ENCODE data around the gene POU2AF3.

POU2AF3 gene

DNA sequence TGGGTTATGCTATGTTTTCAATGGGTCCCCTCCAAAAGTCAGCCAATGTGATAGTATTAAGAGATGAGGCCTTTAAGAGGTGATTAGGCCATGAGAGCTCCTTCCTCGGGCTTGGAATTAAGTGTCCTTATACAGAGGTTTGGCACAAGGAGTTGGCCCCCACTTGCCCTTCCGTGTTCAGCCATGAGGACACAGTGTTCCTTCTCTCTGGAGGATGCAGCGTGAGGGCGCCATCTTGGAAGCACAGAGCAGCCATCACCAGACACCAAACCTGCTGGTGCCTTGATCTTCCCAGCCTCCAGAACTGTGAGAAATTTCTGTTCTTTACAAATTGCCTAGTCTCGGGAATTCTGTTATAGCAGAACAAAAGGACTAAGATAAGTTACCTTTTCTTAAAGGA, 26.9 kb downstream of the POU2AF3 start:
- TF ChIP-seq, protein P1, sequence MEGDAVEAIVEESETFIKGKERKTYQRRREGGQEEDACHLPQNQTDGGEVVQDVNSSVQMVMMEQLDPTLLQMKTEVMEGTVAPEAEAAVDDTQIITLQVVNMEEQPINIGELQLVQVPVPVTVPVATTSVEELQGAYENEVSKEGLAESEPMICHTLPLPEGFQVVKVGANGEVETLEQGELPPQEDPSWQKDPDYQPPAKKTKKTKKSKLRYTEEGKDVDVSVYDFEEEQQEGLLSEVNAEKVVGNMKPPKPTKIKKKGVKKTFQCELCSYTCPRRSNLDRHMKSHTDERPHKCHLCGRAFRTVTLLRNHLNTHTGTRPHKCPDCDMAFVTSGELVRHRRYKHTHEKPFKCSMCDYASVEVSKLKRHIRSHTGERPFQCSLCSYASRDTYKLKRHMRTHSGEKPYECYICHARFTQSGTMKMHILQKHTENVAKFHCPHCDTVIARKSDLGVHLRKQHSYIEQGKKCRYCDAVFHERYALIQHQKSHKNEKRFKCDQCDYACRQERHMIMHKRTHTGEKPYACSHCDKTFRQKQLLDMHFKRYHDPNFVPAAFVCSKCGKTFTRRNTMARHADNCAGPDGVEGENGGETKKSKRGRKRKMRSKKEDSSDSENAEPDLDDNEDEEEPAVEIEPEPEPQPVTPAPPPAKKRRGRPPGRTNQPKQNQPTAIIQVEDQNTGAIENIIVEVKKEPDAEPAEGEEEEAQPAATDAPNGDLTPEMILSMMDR (IDR thresholded peaks at IDR 0.05), result no peak
- Histone ChIP-seq H3K4me3 (ENCODE audit: low read depth in 1 of 2, low read length in 1 of 2) (no peak overlapping the region), H3K27me3 (peaks cover 8% of the 10 kb centered on the region), H3K9me3 (no peaks in the 10 kb centered on the region), H3K27ac (no peak overlapping the region), H3K36me3 (no peaks in the 10 kb centered on the region), H3K4me1 (ENCODE audit: control insufficient read depth in 1 of 2, insufficient read depth in 1 of 2, low read depth in 1 of 2, low read length in 1 of 2) (no peaks in the 10 kb centered on the region)

DNA sequence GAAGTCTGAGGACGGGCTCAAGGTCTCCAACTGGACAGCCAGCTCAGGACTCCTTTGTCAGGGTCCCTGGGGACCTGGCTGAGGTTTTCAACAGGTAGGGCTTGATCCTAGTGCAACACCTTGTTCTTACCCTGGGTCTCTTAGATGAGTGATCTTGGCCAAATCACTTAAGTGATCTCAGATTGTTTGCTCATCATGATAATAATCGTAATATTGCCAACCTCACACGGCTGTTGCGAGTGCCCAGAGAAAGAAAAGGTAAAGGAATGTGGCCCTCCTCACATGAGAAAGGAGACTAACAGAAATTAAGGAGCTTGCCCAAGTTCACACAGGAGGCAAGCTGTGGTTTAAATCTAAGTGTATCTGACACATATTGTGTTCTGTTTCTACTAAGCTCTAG, 28.5 kb downstream of the POU2AF3 start:
- H3K4me3 ChIP-seq (ENCODE audit: low read depth in 1 of 2, low read length in 1 of 2), result no peak overlapping the region
- H3K9me3 ChIP-seq, result no peaks in the 10 kb centered on the region
- H3K27me3 ChIP-seq, result peaks cover 8% of the 10 kb centered on the region
- TF ChIP-seq, protein P1 (IDR thresholded peaks at IDR 0.05), result no peak
- H3K4me1 ChIP-seq (ENCODE audit: control insufficient read depth in 1 of 2, insufficient read depth in 1 of 2, low read depth in 1 of 2, low read length in 1 of 2), result no peaks in the 10 kb centered on the region
- no peaks in the 10 kb centered on the region for H3K36me3 ChIP-seq
- no peak overlapping the region for H3K27ac ChIP-seq

DNA sequence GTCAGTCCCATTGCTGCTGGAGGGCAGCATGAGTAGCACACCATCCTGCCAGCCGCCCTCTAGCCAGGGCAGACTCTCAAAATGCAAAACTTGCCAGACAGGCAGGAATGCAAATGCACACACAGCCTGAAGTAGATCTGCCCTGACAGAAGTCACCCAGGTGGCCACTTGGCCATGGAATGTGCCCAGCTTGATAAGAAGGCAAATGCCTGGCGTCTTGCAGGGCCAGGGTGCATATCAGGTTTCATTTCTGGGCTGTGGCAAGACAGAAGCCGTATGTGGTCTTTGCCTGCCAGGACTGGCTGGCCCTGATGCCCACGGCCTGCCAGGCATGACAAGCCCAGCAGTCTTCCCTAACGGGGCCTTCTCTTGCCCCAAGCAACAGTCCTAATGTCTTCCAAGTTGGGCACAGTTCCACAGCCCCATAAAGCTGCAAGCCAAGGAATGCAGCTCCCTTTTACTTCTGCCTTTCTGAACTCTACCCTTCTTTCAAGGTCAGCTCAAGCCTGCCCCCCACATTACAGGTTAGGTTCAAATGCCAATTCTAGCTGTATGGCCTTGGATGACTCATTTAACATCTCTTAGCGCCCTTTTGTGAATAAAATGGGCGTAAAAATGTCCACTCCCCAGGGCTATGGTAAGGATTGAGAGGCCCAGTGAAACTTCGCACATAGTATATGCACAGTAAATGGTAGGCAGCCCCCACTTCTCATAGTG, 29.7 kb downstream of the POU2AF3 start:
- Histone ChIP-seq H3K36me3 (no peaks in the 10 kb centered on the region), H3K9me3 (no peaks in the 10 kb centered on the region), H3K4me3 (ENCODE audit: low read depth in 1 of 2, low read length in 1 of 2) (no peak overlapping the region), H3K4me1 (ENCODE audit: control insufficient read depth in 1 of 2, insufficient read depth in 1 of 2, low read depth in 1 of 2, low read length in 1 of 2) (no peaks in the 10 kb centered on the region), H3K27ac (no peak overlapping the region), H3K27me3 (no peaks in the 10 kb centered on the region)
- TF ChIP-seq, protein P1 (IDR thresholded peaks at IDR 0.05), result no peak

DNA sequence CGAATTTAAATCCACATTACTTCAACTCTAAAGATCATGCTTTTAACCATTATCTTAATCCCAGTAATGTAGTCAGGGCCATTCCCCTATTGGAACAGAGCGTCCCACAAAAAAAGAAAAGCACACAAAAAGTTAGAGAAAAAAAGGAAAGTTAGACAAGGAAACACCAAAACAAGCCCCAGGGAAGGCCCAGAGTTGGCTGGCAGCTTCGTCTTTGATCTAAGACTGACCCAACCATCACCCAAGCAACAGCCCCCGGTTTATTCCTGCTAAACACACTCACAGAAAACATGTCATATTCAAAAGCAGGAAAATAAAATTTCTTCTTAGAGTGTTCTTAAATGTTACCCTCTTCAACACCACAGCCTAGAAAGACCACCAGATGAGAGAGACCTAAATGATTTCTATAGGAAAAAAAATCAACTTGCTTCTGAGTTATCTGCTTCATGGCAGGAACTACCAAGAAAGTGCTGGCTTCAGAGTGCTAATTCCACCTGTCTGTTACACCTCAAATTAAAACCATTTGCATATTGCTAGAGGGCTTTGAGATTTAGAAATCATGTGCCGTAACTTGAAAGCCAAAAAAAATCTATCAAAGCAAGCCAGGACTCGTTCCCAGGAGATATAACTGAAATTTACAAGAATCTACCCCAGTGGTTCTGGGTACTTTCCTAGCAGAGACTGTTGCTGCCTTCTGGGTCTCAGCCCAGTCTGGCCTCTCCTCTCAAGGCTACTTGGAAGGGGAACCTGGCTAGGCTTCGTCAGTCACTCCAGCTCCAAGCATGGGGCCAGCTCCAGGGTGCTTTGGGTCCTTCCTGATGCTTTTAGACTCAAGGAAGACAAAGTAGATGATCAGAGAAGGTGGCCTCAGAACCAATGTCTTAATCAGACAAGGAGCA, 31.2 kb downstream of the POU2AF3 start:
- no peak overlapping the region for H3K4me3 ChIP-seq (ENCODE audit: low read depth in 1 of 2, low read length in 1 of 2)
- H3K36me3 ChIP-seq, result no peaks in the 10 kb centered on the region
- no peaks in the 10 kb centered on the region for H3K4me1 ChIP-seq (ENCODE audit: control insufficient read depth in 1 of 2, insufficient read depth in 1 of 2, low read depth in 1 of 2, low read length in 1 of 2)
- no peak overlapping the region for H3K27ac ChIP-seq
- no peaks in the 10 kb centered on the region for H3K27me3 ChIP-seq
- H3K9me3 ChIP-seq, result no peaks in the 10 kb centered on the region
- TF ChIP-seq, protein P1 (IDR thresholded peaks at IDR 0.05), result no peak

DNA sequence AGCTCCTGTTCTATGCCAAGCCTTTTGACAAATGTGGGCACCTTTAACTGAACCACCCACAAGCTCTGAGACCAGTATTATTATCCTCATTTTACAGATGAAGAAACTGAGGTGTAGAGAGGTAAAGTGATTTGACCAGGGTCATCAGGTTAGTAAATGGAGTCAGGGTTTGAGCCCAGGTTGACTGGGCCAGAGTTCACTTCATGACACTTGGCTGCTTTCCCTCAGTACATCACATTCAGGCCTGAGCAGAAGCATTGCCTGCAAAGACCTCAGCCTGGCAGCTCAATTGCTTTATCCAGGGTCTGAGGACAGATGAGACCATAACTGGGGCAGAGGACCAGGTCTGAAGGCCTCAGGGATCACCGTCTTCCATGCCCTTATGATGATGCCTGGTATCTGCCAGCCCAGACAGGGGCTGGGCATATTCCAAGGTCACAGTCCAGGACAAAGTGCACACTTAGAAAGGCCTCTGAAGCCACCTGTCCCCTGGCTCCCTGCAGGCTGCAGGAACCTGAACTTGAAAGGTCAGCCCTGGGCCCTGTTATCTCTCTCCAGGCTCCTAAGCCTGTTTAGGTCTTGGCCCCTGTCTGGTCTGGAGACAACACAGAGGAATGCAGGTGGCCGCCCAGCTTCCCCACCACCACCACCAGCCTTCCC, 32.0 kb downstream of the POU2AF3 start:
- Histone ChIP-seq H3K36me3 (no peaks in the 10 kb centered on the region), H3K27me3 (no peaks in the 10 kb centered on the region), H3K4me1 (ENCODE audit: control insufficient read depth in 1 of 2, insufficient read depth in 1 of 2, low read depth in 1 of 2, low read length in 1 of 2) (no peaks in the 10 kb centered on the region), H3K4me3 (ENCODE audit: low read depth in 1 of 2, low read length in 1 of 2) (no peak overlapping the region), H3K9me3 (no peaks in the 10 kb centered on the region), H3K27ac (no peak overlapping the region)
- TF ChIP-seq, protein P1 (IDR thresholded peaks at IDR 0.05), result no peak

Measured in neutrophil (primary cell).